HepG2 (cell line): ENCODE data around the gene TUBB2B. TPM values are rescaled to one million over a fixed set of nuclear protein-coding genes. Genes with fewer than 3 reads are reported as not detected.

Experiments used
- ATAC-seq: fragments of 200-7000 bp; cut with Tn5 transposase; 3 replicates; pipeline ENCODE4 v1.9.1; 2020; ENCODE audit warnings: mild to moderate bottlenecking, moderate library complexity
- BruUV-seq: library from RNA; stranded (reverse); fragments of 400-500 nt; replicated peaks from 2 replicates; lab custom pipeline; 2021; lab: Mats Ljungman, UMichigan
- CTCF ChIA-PET: fragments of 300-600 bp; formaldehyde crosslinking; extraction: SDS; loops from one replicate; lab custom pipeline; 2021; ENCODE audit warnings: low total read pairs, inconsistent platforms, low intra/inter-chr PET ratio; lab: Yijun Ruan, JAX
- POLR2A ChIA-PET: fragments of 350-600 bp; sonication (Branson Sonifier 250); formaldehyde crosslinking; loops from one replicate; lab custom pipeline; 2020; ENCODE audit warnings: antibody characterized with exemption, inconsistent platforms; lab: Yijun Ruan, JAX
- DNase-seq: peaks from one replicate; pipeline ENCODE4 v3.0.0-alpha.2; 2015; ENCODE audit warnings: low spot score
- FAIRE-seq: peaks from 3 replicates; lab custom pipeline; 2011; peaks lifted over from hg19 to GRCh38; lab: Jason Lieb, UNC
- H2AFZ ChIP-seq: one replicate; pipeline ENCODE4 v1.6.1; 2011; ENCODE audit warnings: low read length, inconsistent platforms
- H3K27ac ChIP-seq: fragments of 300-600 bp; 3 replicates; pipeline ENCODE4 v1.8.0; 2011; ENCODE audit warnings: mixed run types, mild to moderate bottlenecking, mixed read lengths, low read length, inconsistent platforms; ENCODE audit not compliant: insufficient read depth; ENCODE audit errors: extremely low read length
- H3K27me3 ChIP-seq, 2 experiments: fragments of 200-600 bp in 1 of 2; 2 replicates in 1 of 2; 3 replicates in 1 of 2; pipeline versions ENCODE4 v1.6.0 to v1.8.0; 2011; ENCODE audit warnings: low read length in 2 of 2, mild to moderate bottlenecking in 2 of 2, moderate library complexity in 2 of 2, inconsistent platforms in 1 of 2; ENCODE audit not compliant: insufficient read depth in 2 of 2, control insufficient read depth in 1 of 2
- H3K36me3 ChIP-seq, 2 experiments: fragments of 200-600 bp in 1 of 2; replicated peaks in 1 of 2; 2 replicates in 1 of 2; 3 replicates in 1 of 2; pipeline versions ENCODE4 v1.5.1 to v1.8.0; 2011; ENCODE audit warnings: low read length in 2 of 2, inconsistent platforms in 1 of 2; ENCODE audit not compliant: insufficient read depth in 2 of 2, control insufficient read depth in 1 of 2
- H3K4me1 ChIP-seq: 2 replicates; pipeline ENCODE4 v1.5.1; 2012; ENCODE audit warnings: low read length, inconsistent platforms; ENCODE audit not compliant: insufficient read depth
- H3K4me2 ChIP-seq: 2 replicates; pipeline ENCODE4 v1.6.0; 2011; ENCODE audit warnings: low read depth, low read length, inconsistent platforms
- H3K4me3 ChIP-seq, 3 experiments: fragments of 200-600 bp in 1 of 3; sonication (generic), shearing (Covaris generic) in 1 of 3; replicated peaks in 1 of 3; 2 replicates each; pipeline ENCODE4 v1.5.1; 2011 to 2016; ENCODE audit warnings: low read length in 3 of 3, inconsistent platforms in 2 of 3, low read depth in 2 of 3, mild to moderate bottlenecking in 2 of 3, control low read depth in 1 of 3, mixed read lengths in 1 of 3; ENCODE audit not compliant: insufficient read depth in 1 of 3
- H3K79me2 ChIP-seq: one replicate; pipeline ENCODE4 v1.6.1; 2011; ENCODE audit warnings: low read length, inconsistent platforms; ENCODE audit not compliant: insufficient read depth
- H3K9ac ChIP-seq: 2 replicates; pipeline ENCODE4 v1.6.0; 2011; ENCODE audit warnings: mild to moderate bottlenecking, low read depth, low read length, inconsistent platforms; ENCODE audit not compliant: insufficient read depth
- H3K9me3 ChIP-seq: 2 replicates; pipeline ENCODE4 v1.5.1; 2012; ENCODE audit warnings: mild to moderate bottlenecking, low read length
- H4K20me1 ChIP-seq: 2 replicates; pipeline ENCODE4 v1.6.0; 2011; ENCODE audit warnings: inconsistent platforms, mild to moderate bottlenecking, low read length, moderate library complexity; ENCODE audit not compliant: insufficient read depth
- ARHGAP35 ChIP-seq: sonication (generic); formaldehyde crosslinking; IDR thresholded peaks from 2 replicates; pipeline ENCODE4 v1.9.0; 2022; ENCODE audit warnings: mild to moderate bottlenecking, inconsistent platforms, moderate library complexity, missing genetic modification reagents, borderline replicate concordance
- ARNTL ChIP-seq: sonication (generic); formaldehyde crosslinking; IDR thresholded peaks from 2 replicates; pipeline ENCODE4 v1.4.0; 2020; ENCODE audit warnings: mild to moderate bottlenecking, missing genetic modification reagents
- ATRX ChIP-seq: sonication (generic); formaldehyde crosslinking; IDR thresholded peaks from 2 replicates; pipeline ENCODE4 v1.4.0; 2020; ENCODE audit warnings: missing genetic modification reagents, borderline replicate concordance
- EHMT2 ChIP-seq: fragments of 200-600 bp; sonication (generic); IDR thresholded peaks from 2 replicates; pipeline ENCODE4 v1.7.0; 2017; ENCODE audit warnings: antibody characterized with exemption, low read depth, low read length, borderline replicate concordance
- FOSL2 ChIP-seq: sonication (generic); formaldehyde crosslinking; IDR thresholded peaks from 2 replicates; pipeline ENCODE4 v1.4.0; 2020; ENCODE audit warnings: missing genetic modification reagents
- FOXC1 ChIP-seq: sonication (generic); formaldehyde crosslinking; IDR thresholded peaks from 2 replicates; pipeline ENCODE4 v1.8.0; 2022; ENCODE audit warnings: mild to moderate bottlenecking, missing genetic modification reagents, borderline replicate concordance
- IRF2 ChIP-seq: IDR thresholded peaks from 2 replicates; pipeline ENCODE4 v1.6.1; 2018; ENCODE audit warnings: missing genetic modification reagents, missing compliant biosample characterization
- TSC22D2 ChIP-seq: sonication (generic); formaldehyde crosslinking; IDR thresholded peaks from 2 replicates; pipeline ENCODE4 v1.5.1; 2020; ENCODE audit warnings: missing genetic modification reagents, mild to moderate bottlenecking, borderline replicate concordance
- ZFP36L1 ChIP-seq: sonication (generic); formaldehyde crosslinking; IDR thresholded peaks from 2 replicates; pipeline ENCODE4 v1.8.0; 2022; ENCODE audit warnings: mild to moderate bottlenecking, missing genetic modification reagents, moderate library complexity
- ZNF570 ChIP-seq: sonication (generic); formaldehyde crosslinking; IDR thresholded peaks from 2 replicates; pipeline ENCODE4 v1.4.0; 2020; ENCODE audit warnings: mild to moderate bottlenecking, missing genetic modification reagents, borderline replicate concordance
- ZNF784 ChIP-seq: sonication (generic); formaldehyde crosslinking; IDR thresholded peaks from 2 replicates; pipeline ENCODE4 v1.5.1; 2020; ENCODE audit warnings: missing genetic modification reagents, mild to moderate bottlenecking, borderline replicate concordance
- ZNF816 ChIP-seq: sonication (generic); formaldehyde crosslinking; IDR thresholded peaks from 2 replicates; pipeline ENCODE4 v1.8.0; 2022; ENCODE audit warnings: missing genetic modification reagents, mild to moderate bottlenecking, borderline replicate concordance
- WGBS: methylation state at CpG from one replicate; pipeline ENCODE4 v1.1.6; 2017; ENCODE audit warnings: low lambda C conversion rate; 5-methylcytosine and 5-hydroxymethylcytosine counted together
- in situ Hi-C: cut with HindIII; loops from 2 replicates; pipeline ENCODE4 v1.10.0; 2017; ENCODE audit warnings: low pct_unique_long_range_greater_than_20kb; ENCODE audit not compliant: extremely low pct_ligation_motif_present
- intact Hi-C: fragments of 100-400 bp; cut with micrococcal nuclease; formaldehyde crosslinking; loops from one replicate; pipeline ENCODE4 v1.10.0; 2022; ENCODE audit not compliant: unreplicated experiment
- polyA plus RNA-seq, 8 experiments: library from polyadenylated mRNA; depleted of rRNA in 3 of 8; stranded (reverse) in 7 of 8; unstranded in 1 of 8; fragments of >200 nt; fragmentation: Illumina TruSeq in 4 of 8; extraction: Trizol in 4 of 8; gene quantifications; 2 replicates each; pipeline versions ENCODE4 v1.2.1 to v1.2.3, GENCODE V29; 2011 to 2016; ENCODE audit warnings: low read depth in 4 of 8, missing spikeins in 1 of 8, mixed read lengths in 1 of 8; ENCODE audit not compliant: insufficient read depth in 1 of 8
- total RNA-seq, 5 experiments: library from RNA; depleted of rRNA; stranded (reverse); fragments of >200 nt; fragmentation: Illumina TruSeq; extraction: Trizol; gene quantifications; 2 replicates each; pipeline ENCODE4 v1.2.3, GENCODE V29; 2016; ENCODE audit warnings: low read depth in 1 of 5
- TF ChIP-seq, protein P1 (sequence below): sonication (generic); formaldehyde crosslinking; IDR thresholded peaks from 2 replicates; pipeline ENCODE4 v1.9.0; 2022; ENCODE audit warnings: missing genetic modification reagents, mild to moderate bottlenecking, borderline replicate concordance

The TUBB2B gene
- total and polyA plus RNA-seq, 2 of the 13 experiments (the other 11 are each of a cell fraction or from before 2014, with no cell fraction given), result 10.3 to 23.6 TPM

- no peaks in the 10 kb centered on the region for H3K9me3 ChIP-seq
- H3K27me3 ChIP-seq, result peaks cover 0 to 7% of the 10 kb centered on the region in 2 experiments; a peak in 3 of 5 replicates
- no TSS peak for BruUV-seq
- H4K20me1 ChIP-seq, result no peaks in the 10 kb centered on the region
- H3K4me1 ChIP-seq, result no peaks in the 10 kb centered on the region
- intact Hi-C loops, result no loop called here
- CTCF ChIA-PET, result no interaction called here
- WGBS, result 67% methylated on average over 4 of the region's 4 CpGs
- H3K79me2 ChIP-seq, result no peaks in the 10 kb centered on the region
- no peak overlapping the region for H3K4me2 ChIP-seq
- TF ChIP-seq ZNF816 (CRISPR knock-in tag) (no peak), ZFP36L1 (CRISPR knock-in tag) (no peak), ARNTL (CRISPR knock-in tag) (no peak), IRF2 (CRISPR knock-in tag) (no peak), ZNF784 (no peak), ARHGAP35 (CRISPR knock-in tag) (no peak), TSC22D2 (CRISPR knock-in tag) (no peak), ATRX (CRISPR knock-in tag) (no peak), FOXC1 (CRISPR knock-in tag) (no peak), EHMT2 (no peak), ZNF570 (CRISPR knock-in tag) (no peak), FOSL2 (CRISPR knock-in tag) (no peak)
- TF ChIP-seq, protein P1, sequence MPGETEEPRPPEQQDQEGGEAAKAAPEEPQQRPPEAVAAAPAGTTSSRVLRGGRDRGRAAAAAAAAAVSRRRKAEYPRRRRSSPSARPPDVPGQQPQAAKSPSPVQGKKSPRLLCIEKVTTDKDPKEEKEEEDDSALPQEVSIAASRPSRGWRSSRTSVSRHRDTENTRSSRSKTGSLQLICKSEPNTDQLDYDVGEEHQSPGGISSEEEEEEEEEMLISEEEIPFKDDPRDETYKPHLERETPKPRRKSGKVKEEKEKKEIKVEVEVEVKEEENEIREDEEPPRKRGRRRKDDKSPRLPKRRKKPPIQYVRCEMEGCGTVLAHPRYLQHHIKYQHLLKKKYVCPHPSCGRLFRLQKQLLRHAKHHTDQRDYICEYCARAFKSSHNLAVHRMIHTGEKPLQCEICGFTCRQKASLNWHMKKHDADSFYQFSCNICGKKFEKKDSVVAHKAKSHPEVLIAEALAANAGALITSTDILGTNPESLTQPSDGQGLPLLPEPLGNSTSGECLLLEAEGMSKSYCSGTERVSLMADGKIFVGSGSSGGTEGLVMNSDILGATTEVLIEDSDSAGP (CRISPR knock-in tag), result no peak
- TF ChIP-seq, all 625 proteins: peak for 0
- ATAC-seq (no peak), DNase-seq (no peak), FAIRE-seq (no peak)
- no peak overlapping the region for H3K27ac ChIP-seq
- POLR2A ChIA-PET, result no interaction called here
- in situ Hi-C loops, result no loop called here
- no peak overlapping the region for H3K9ac ChIP-seq
- no peaks in the 10 kb centered on the region for H3K36me3 ChIP-seq
- no peak overlapping the region for H2AFZ ChIP-seq
- H3K4me3 ChIP-seq, result no peak overlapping the region
Measured at GRCh38 chr6:3183066-3183465, 44.4 kb downstream of the TUBB2B start.
